HepG2 (cell line): ENCODE results near the gene VCP. TPM values are rescaled to one million over a fixed set of nuclear protein-coding genes. Genes with fewer than 3 reads are reported as not detected.

Experiments used
- CAMTA2 ChIP-seq: sonication (generic); formaldehyde crosslinking; IDR thresholded peaks from 2 replicates; pipeline ENCODE4 v1.4.0; 2020; ENCODE audit warnings: mild to moderate bottlenecking, missing genetic modification reagents, borderline replicate concordance
- HDAC2 ChIP-seq: sonication (generic); formaldehyde crosslinking; IDR thresholded peaks from 2 replicates; pipeline ENCODE4 v1.4.0; 2020; ENCODE audit warnings: missing genetic modification reagents
- MXI1 ChIP-seq: IDR thresholded peaks from 3 replicates; pipeline ENCODE4 v1.6.1; 2012; ENCODE audit warnings: low read depth, low read length, inconsistent platforms, borderline replicate concordance
- SOX6 ChIP-seq, 2 experiments: fragments of 450-650 bp in 1 of 2; sonication (generic) in 1 of 2; formaldehyde crosslinking in 1 of 2; IDR thresholded peaks; 2 replicates each; pipeline versions ENCODE4 v1.4.0 to v1.6.1; 2017 to 2020; ENCODE audit warnings: antibody characterized with exemption in 1 of 2, mild to moderate bottlenecking in 1 of 2, missing genetic modification reagents in 1 of 2
- SUZ12 ChIP-seq: fragments of 150-350 bp; IDR thresholded peaks from 2 replicates; pipeline ENCODE4 v1.6.1; 2014; ENCODE audit warnings: low read depth, low read length
- ZMAT3 ChIP-seq: sonication (generic); formaldehyde crosslinking; conservative IDR thresholded peaks from 2 replicates; pipeline ENCODE4 v1.7.0; 2021; ENCODE audit warnings: missing genetic modification reagents
- ZNF343 ChIP-seq: sonication (generic); formaldehyde crosslinking; IDR thresholded peaks from 2 replicates; pipeline ENCODE4 v1.4.0; 2020; ENCODE audit warnings: mild to moderate bottlenecking, missing genetic modification reagents
- ZNF446 ChIP-seq: sonication (generic); formaldehyde crosslinking; IDR thresholded peaks from 2 replicates; pipeline ENCODE4 v1.5.0; 2020; ENCODE audit warnings: mild to moderate bottlenecking, missing genetic modification reagents
- ZNF552 ChIP-seq: sonication (generic); formaldehyde crosslinking; IDR thresholded peaks from 2 replicates; pipeline ENCODE4 v1.9.0; 2022; ENCODE audit warnings: missing genetic modification reagents, mild to moderate bottlenecking, borderline replicate concordance
- polyA plus RNA-seq, 8 experiments: library from polyadenylated mRNA; depleted of rRNA in 3 of 8; stranded (reverse) in 7 of 8; unstranded in 1 of 8; fragments of >200 nt; fragmentation: Illumina TruSeq in 4 of 8; extraction: Trizol in 4 of 8; gene quantifications; 2 replicates each; pipeline versions ENCODE4 v1.2.1 to v1.2.3, GENCODE V29; 2011 to 2016; ENCODE audit warnings: low read depth in 4 of 8, missing spikeins in 1 of 8, mixed read lengths in 1 of 8; ENCODE audit not compliant: insufficient read depth in 1 of 8
- total RNA-seq, 5 experiments: library from RNA; depleted of rRNA; stranded (reverse); fragments of >200 nt; fragmentation: Illumina TruSeq; extraction: Trizol; gene quantifications; 2 replicates each; pipeline ENCODE4 v1.2.3, GENCODE V29; 2016; ENCODE audit warnings: low read depth in 1 of 5
- TF ChIP-seq, protein P1 (sequence below): sonication (generic); formaldehyde crosslinking; IDR thresholded peaks from 2 replicates; pipeline ENCODE4 v1.9.0; 2021; ENCODE audit warnings: missing genetic modification reagents, borderline replicate concordance
- TF ChIP-seq, protein P2 (sequence below): IDR thresholded peaks from 2 replicates; pipeline ENCODE4 v1.6.1; 2016
- TF ChIP-seq, protein P3 (sequence below): sonication (generic); formaldehyde crosslinking; IDR thresholded peaks from 2 replicates; pipeline ENCODE4 v1.4.0; 2020; ENCODE audit warnings: missing genetic modification reagents
- TF ChIP-seq, protein P4 (sequence below): sonication (generic); formaldehyde crosslinking; IDR thresholded peaks from 2 replicates; pipeline ENCODE4 v1.4.0; 2020; ENCODE audit warnings: missing genetic modification reagents, borderline replicate concordance
- TF ChIP-seq, protein P5 (sequence below): sonication (generic); formaldehyde crosslinking; IDR thresholded peaks from 2 replicates; pipeline ENCODE4 v1.5.1; 2020; ENCODE audit warnings: missing genetic modification reagents, mild to moderate bottlenecking, borderline replicate concordance

The VCP gene
- total and polyA plus RNA-seq, 2 of the 13 experiments (the other 11 are each of a cell fraction or from before 2014, with no cell fraction given), result 143 to 391 TPM

DNA sequence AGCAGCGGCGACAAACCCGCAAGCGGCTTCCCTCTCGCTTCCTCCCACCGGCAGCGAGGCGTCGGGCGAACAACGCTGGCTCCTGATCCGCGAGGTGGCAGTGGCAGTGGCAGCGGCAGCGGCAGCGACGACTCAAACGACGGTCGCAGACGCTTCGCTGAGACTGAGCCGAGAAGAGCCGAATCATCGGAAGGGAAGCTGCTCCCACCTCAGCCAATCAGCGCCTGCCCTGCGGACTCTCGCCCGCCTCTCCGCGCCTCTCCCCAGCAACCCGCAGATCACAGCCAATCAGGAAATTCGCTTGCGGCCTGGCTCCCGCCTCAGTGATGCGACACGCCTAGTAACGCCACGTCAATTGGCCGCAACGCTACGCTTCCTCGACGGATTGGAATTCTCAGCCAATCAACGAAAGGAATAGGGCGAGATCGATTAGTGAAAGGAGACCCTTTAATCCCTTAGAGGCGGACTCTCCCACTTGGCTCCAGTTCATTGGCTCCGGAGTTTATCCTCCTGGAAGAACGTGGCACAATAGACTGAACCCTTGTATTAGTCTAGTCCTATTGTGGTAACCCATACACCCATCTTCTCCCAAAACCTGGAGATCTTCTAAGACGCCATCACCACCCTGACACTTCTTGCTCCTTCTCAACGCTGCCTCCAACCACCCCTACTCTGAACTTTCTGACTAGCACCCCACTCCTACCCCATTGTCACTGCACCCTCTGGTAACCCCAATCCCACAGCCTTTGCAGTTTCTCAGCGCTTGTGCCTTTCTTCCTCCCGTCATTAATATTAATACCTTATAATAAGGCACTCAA, at the start of gene VCP (continued):
- no peak for TF ChIP-seq ZNF343 (CRISPR knock-in tag)
- TF ChIP-seq, protein P1, sequence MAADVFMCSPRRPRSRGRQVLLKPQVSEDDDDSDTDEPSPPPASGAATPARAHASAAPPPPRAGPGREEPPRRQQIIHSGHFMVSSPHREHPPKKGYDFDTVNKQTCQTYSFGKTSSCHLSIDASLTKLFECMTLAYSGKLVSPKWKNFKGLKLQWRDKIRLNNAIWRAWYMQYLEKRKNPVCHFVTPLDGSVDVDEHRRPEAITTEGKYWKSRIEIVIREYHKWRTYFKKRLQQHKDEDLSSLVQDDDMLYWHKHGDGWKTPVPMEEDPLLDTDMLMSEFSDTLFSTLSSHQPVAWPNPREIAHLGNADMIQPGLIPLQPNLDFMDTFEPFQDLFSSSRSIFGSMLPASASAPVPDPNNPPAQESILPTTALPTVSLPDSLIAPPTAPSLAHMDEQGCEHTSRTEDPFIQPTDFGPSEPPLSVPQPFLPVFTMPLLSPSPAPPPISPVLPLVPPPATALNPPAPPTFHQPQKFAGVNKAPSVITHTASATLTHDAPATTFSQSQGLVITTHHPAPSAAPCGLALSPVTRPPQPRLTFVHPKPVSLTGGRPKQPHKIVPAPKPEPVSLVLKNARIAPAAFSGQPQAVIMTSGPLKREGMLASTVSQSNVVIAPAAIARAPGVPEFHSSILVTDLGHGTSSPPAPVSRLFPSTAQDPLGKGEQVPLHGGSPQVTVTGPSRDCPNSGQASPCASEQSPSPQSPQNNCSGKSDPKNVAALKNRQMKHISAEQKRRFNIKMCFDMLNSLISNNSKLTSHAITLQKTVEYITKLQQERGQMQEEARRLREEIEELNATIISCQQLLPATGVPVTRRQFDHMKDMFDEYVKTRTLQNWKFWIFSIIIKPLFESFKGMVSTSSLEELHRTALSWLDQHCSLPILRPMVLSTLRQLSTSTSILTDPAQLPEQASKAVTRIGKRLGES (CRISPR knock-in tag), result no peak
- TF ChIP-seq, protein P2, sequence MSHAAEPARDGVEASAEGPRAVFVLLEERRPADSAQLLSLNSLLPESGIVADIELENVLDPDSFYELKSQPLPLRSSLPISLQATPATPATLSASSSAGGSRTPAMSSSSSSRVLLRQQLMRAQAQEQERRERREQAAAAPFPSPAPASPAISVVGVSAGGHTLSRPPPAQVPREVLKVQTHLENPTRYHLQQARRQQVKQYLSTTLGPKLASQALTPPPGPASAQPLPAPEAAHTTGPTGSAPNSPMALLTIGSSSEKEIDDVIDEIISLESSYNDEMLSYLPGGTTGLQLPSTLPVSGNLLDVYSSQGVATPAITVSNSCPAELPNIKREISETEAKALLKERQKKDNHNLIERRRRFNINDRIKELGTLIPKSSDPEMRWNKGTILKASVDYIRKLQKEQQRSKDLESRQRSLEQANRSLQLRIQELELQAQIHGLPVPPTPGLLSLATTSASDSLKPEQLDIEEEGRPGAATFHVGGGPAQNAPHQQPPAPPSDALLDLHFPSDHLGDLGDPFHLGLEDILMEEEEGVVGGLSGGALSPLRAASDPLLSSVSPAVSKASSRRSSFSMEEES (CRISPR knock-in tag), result no peak
- no peak for TF ChIP-seq ZMAT3 (CRISPR knock-in tag)
- no peak for TF ChIP-seq ZNF446 (CRISPR knock-in tag)
- TF ChIP-seq CAMTA2 (CRISPR knock-in tag), result no peak
- peak; percentile 37; the same call in 1 of the 3 replicates for TF ChIP-seq MXI1
- no peak for TF ChIP-seq SUZ12
- TF ChIP-seq, protein P3, sequence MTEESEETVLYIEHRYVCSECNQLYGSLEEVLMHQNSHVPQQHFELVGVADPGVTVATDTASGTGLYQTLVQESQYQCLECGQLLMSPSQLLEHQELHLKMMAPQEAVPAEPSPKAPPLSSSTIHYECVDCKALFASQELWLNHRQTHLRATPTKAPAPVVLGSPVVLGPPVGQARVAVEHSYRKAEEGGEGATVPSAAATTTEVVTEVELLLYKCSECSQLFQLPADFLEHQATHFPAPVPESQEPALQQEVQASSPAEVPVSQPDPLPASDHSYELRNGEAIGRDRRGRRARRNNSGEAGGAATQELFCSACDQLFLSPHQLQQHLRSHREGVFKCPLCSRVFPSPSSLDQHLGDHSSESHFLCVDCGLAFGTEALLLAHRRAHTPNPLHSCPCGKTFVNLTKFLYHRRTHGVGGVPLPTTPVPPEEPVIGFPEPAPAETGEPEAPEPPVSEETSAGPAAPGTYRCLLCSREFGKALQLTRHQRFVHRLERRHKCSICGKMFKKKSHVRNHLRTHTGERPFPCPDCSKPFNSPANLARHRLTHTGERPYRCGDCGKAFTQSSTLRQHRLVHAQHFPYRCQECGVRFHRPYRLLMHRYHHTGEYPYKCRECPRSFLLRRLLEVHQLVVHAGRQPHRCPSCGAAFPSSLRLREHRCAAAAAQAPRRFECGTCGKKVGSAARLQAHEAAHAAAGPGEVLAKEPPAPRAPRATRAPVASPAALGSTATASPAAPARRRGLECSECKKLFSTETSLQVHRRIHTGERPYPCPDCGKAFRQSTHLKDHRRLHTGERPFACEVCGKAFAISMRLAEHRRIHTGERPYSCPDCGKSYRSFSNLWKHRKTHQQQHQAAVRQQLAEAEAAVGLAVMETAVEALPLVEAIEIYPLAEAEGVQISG (CRISPR knock-in tag), result peak; percentile 16; the same call in 1 of the 2 replicates
- no peak for TF ChIP-seq SOX6 (IDR thresholded peaks at IDR 0.05)
- peak; percentile 46; the same call in 1 of the 2 replicates for TF ChIP-seq SOX6 (CRISPR knock-in tag; IDR thresholded peaks at IDR 0.05)
- TF ChIP-seq, protein P4, sequence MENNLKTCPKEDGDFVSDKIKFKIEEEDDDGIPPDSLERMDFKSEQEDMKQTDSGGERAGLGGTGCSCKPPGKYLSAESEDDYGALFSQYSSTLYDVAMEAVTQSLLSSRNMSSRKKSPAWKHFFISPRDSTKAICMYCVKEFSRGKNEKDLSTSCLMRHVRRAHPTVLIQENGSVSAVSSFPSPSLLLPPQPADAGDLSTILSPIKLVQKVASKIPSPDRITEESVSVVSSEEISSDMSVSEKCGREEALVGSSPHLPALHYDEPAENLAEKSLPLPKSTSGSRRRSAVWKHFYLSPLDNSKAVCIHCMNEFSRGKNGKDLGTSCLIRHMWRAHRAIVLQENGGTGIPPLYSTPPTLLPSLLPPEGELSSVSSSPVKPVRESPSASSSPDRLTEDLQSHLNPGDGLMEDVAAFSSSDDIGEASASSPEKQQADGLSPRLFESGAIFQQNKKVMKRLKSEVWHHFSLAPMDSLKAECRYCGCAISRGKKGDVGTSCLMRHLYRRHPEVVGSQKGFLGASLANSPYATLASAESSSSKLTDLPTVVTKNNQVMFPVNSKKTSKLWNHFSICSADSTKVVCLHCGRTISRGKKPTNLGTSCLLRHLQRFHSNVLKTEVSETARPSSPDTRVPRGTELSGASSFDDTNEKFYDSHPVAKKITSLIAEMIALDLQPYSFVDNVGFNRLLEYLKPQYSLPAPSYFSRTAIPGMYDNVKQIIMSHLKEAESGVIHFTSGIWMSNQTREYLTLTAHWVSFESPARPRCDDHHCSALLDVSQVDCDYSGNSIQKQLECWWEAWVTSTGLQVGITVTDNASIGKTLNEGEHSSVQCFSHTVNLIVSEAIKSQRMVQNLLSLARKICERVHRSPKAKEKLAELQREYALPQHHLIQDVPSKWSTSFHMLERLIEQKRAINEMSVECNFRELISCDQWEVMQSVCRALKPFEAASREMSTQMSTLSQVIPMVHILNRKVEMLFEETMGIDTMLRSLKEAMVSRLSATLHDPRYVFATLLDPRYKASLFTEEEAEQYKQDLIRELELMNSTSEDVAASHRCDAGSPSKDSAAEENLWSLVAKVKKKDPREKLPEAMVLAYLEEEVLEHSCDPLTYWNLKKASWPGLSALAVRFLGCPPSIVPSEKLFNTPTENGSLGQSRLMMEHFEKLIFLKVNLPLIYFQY (CRISPR knock-in tag), result no peak
- TF ChIP-seq HDAC2 (CRISPR knock-in tag), result peak; percentile 15; the same call in 1 of the 2 replicates
- peak; percentile 65; the same call in 1 of the 2 replicates for TF ChIP-seq ZNF552
- TF ChIP-seq, protein P5, sequence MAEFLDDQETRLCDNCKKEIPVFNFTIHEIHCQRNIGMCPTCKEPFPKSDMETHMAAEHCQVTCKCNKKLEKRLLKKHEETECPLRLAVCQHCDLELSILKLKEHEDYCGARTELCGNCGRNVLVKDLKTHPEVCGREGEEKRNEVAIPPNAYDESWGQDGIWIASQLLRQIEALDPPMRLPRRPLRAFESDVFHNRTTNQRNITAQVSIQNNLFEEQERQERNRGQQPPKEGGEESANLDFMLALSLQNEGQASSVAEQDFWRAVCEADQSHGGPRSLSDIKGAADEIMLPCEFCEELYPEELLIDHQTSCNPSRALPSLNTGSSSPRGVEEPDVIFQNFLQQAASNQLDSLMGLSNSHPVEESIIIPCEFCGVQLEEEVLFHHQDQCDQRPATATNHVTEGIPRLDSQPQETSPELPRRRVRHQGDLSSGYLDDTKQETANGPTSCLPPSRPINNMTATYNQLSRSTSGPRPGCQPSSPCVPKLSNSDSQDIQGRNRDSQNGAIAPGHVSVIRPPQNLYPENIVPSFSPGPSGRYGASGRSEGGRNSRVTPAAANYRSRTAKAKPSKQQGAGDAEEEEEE, result no peak
